Measurements from ENCODE around the gene HLA-G.

The HLA-G gene

GRCh38 chr6:29810371-29810770 lies 17.3 kb upstream of the HLA-G start:
- H3K27me3 ChIP-seq (ENCODE audit: insufficient read depth, low read length), result no peaks in the 10 kb centered on the region
- H3K27ac ChIP-seq (ENCODE audit: low read depth, low read length, poor library complexity, severe bottlenecking), result no peak overlapping the region
- no peak overlapping the region for H2AFZ ChIP-seq (ENCODE audit: low read length)
- no peaks in the 10 kb centered on the region for H3K9me2 ChIP-seq (ENCODE audit: low read depth, low read length)
- no peaks in the 10 kb centered on the region for H3K9me3 ChIP-seq (ENCODE audit: low read length)
- H3K9ac ChIP-seq (ENCODE audit: low read length), result no peak overlapping the region
- no peaks in the 10 kb centered on the region for H3K4me1 ChIP-seq (ENCODE audit: insufficient read depth, low read length, severe bottlenecking)
- TF ChIP-seq, protein P1, sequence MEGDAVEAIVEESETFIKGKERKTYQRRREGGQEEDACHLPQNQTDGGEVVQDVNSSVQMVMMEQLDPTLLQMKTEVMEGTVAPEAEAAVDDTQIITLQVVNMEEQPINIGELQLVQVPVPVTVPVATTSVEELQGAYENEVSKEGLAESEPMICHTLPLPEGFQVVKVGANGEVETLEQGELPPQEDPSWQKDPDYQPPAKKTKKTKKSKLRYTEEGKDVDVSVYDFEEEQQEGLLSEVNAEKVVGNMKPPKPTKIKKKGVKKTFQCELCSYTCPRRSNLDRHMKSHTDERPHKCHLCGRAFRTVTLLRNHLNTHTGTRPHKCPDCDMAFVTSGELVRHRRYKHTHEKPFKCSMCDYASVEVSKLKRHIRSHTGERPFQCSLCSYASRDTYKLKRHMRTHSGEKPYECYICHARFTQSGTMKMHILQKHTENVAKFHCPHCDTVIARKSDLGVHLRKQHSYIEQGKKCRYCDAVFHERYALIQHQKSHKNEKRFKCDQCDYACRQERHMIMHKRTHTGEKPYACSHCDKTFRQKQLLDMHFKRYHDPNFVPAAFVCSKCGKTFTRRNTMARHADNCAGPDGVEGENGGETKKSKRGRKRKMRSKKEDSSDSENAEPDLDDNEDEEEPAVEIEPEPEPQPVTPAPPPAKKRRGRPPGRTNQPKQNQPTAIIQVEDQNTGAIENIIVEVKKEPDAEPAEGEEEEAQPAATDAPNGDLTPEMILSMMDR (IDR thresholded peaks at IDR 0.05; ENCODE audit: low read length), result no peak
- TF ChIP-seq EZH2 (IDR thresholded peaks at IDR 0.05; ENCODE audit: borderline replicate concordance, low read length), result no peak
- H3K79me2 ChIP-seq (ENCODE audit: insufficient read depth, low read length), result no peaks in the 10 kb centered on the region
- H4K20me1 ChIP-seq (ENCODE audit: insufficient read depth, low read length), result no peaks in the 10 kb centered on the region
- H3K4me3 ChIP-seq (ENCODE audit: low read depth, low read length, poor library complexity, severe bottlenecking), result no peak overlapping the region
- no peak overlapping the region for H3K4me2 ChIP-seq (ENCODE audit: low read length)
- no peaks in the 10 kb centered on the region for H3F3A ChIP-seq (ENCODE audit: insufficient read depth, low read length)
- H3K36me3 ChIP-seq (ENCODE audit: insufficient read depth, low read length), result no peaks in the 10 kb centered on the region

- Histone ChIP-seq H3K79me2 (ENCODE audit: insufficient read depth, low read length) (no peaks in the 10 kb centered on the region), H3K9ac (ENCODE audit: low read length) (no peak overlapping the region), H4K20me1 (ENCODE audit: insufficient read depth, low read length) (no peaks in the 10 kb centered on the region), H3K4me2 (ENCODE audit: low read length) (no peak overlapping the region), H3K4me3 (ENCODE audit: low read depth, low read length, poor library complexity, severe bottlenecking) (no peak overlapping the region), H3K9me3 (ENCODE audit: low read length) (no peaks in the 10 kb centered on the region), H3K27me3 (ENCODE audit: insufficient read depth, low read length) (no peaks in the 10 kb centered on the region), H3K9me2 (ENCODE audit: low read depth, low read length) (no peaks in the 10 kb centered on the region), H3K4me1 (ENCODE audit: insufficient read depth, low read length, severe bottlenecking) (no peaks in the 10 kb centered on the region), H3F3A (ENCODE audit: insufficient read depth, low read length) (no peaks in the 10 kb centered on the region), H2AFZ (ENCODE audit: low read length) (no peak overlapping the region), H3K36me3 (ENCODE audit: insufficient read depth, low read length) (no peaks in the 10 kb centered on the region), H3K27ac (ENCODE audit: low read depth, low read length, poor library complexity, severe bottlenecking) (no peak overlapping the region)
- TF ChIP-seq EZH2 (IDR thresholded peaks at IDR 0.05; ENCODE audit: borderline replicate concordance, low read length), result no peak
- TF ChIP-seq, protein P1 (IDR thresholded peaks at IDR 0.05; ENCODE audit: low read length), result no peak
These were observed 16.2 kb upstream of the HLA-G start for GRCh38 chr6:29811377-29811776.

GRCh38 chr6:29813066-29813465 lies 14.6 kb upstream of the HLA-G start:
- TF ChIP-seq EZH2 (IDR thresholded peaks at IDR 0.05; ENCODE audit: borderline replicate concordance, low read length), result no peak
- TF ChIP-seq, protein P1 (IDR thresholded peaks at IDR 0.05; ENCODE audit: low read length), result no peak
- Histone ChIP-seq H2AFZ (ENCODE audit: low read length) (no peak overlapping the region), H3K36me3 (ENCODE audit: insufficient read depth, low read length) (no peaks in the 10 kb centered on the region), H3K4me1 (ENCODE audit: insufficient read depth, low read length, severe bottlenecking) (no peaks in the 10 kb centered on the region), H4K20me1 (ENCODE audit: insufficient read depth, low read length) (no peaks in the 10 kb centered on the region), H3K27ac (ENCODE audit: low read depth, low read length, poor library complexity, severe bottlenecking) (no peak overlapping the region), H3K9me2 (ENCODE audit: low read depth, low read length) (no peaks in the 10 kb centered on the region), H3K9ac (ENCODE audit: low read length) (no peak overlapping the region), H3K4me2 (ENCODE audit: low read length) (no peak overlapping the region), H3K79me2 (ENCODE audit: insufficient read depth, low read length) (no peaks in the 10 kb centered on the region), H3F3A (ENCODE audit: insufficient read depth, low read length) (no peaks in the 10 kb centered on the region), H3K9me3 (ENCODE audit: low read length) (no peaks in the 10 kb centered on the region), H3K4me3 (ENCODE audit: low read depth, low read length, poor library complexity, severe bottlenecking) (no peak overlapping the region), H3K27me3 (ENCODE audit: insufficient read depth, low read length) (no peaks in the 10 kb centered on the region)

Data from OCI-LY1 (cell line).